Frontal cortex (tissue), 4 donors: ENCODE results near the gene SUPT7L. TPM values are rescaled to one million over a fixed set of nuclear protein-coding genes. Genes with fewer than 3 reads are reported as not detected.
A peak's percentile ranks its signal among the peaks of the same experiment; 100 is the strongest.
"Not testable (repeated sequence)": the region's sequence is repeated elsewhere in the genome, so short reads cannot be mapped to it uniquely, and the experiment has no call there.

Experiments
- DNase-seq, 2 donors: peaks; one replicate each; pipeline ENCODE4 v3.0.0; 2012; ENCODE audit warnings: low spot score in 2 of 2
- FAIRE-seq: peaks from 2 replicates; lab custom pipeline; 2012; peaks lifted over from hg19 to GRCh38; lab: Jason Lieb, UNC
- total RNA-seq: library from RNA; depleted of rRNA; stranded (reverse); fragments of >200 nt; gene quantifications from one replicate; pipeline ENCODE4 v1.2.3, GENCODE V29; 2014
- donor health status: control.
- donor health status: control.
- donor health status: control.

Gene SUPT7L
- total RNA-seq, 1 donor from 2014 or later: 24.5 TPM

DNA sequence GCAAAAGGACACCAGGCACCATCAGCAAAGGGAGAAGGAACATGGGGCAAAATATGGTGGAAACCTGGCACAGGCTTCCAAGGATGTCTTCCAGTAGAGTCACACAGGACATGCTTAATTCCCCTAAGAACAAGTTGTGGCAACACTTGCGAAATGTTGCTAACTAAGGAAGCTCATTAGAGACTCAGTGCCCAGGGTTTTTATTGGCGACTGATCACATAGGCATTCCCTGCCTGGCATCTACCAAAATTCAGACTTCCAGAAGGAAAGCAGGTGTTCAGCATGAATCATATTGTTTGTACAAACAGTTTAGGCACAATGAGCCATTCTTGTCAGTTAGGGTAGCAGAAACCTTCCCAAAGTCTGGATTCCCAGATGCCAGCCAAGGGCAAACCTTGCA lies 26.0 kb upstream of the SUPT7L start:
- FAIRE-seq: no peak
- no peak for DNase-seq

- no peak for FAIRE-seq
- DNase-seq: no peak
Measured at GRCh38 chr2:27687232-27687631, 23.8 kb upstream of the SUPT7L start.

DNA sequence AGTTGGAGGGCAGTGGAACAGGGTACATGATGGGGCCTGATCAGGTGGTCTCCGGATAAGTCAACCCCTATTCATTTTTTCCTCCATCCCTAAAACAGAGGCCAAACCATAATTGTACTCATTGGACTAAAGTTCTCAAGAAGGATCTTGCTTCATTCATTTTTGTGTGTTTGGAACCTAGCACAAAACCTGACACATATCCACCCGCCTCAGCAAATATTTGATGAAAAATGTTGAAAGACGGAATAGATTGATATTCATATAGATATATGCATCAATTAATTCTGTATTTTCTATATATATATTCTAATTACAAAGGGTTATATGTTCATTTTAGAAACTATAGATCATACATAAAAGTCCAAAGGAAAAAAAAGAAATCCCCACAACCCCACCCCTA lies 22.2 kb upstream of the SUPT7L start:
- FAIRE-seq: no peak

DNA sequence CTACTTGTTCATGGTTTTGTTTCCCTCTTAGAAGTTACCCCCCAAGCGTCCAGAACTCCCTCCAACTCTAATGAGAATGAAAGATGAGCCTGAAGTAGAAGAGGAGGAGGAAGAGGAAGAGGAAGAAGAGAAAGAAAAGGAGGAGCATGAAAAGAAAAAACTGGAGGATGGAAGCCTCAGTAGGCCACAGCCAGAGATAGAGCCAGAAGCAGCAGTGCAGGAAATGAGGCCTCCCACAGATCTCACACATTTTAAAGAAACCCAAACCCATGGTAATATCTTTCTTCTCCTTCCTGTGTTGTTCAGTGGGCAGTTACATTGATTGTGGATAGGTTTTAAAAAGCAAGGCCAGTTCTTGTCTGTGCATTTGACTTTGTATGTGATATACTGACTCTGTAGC lies 21.6 kb upstream of the SUPT7L start:
- not testable (repeated sequence) for DNase-seq, FAIRE-seq

More for the DNA sequence above, 22.2 kb upstream of the SUPT7L start:
- DNase-seq: no peak

DNA sequence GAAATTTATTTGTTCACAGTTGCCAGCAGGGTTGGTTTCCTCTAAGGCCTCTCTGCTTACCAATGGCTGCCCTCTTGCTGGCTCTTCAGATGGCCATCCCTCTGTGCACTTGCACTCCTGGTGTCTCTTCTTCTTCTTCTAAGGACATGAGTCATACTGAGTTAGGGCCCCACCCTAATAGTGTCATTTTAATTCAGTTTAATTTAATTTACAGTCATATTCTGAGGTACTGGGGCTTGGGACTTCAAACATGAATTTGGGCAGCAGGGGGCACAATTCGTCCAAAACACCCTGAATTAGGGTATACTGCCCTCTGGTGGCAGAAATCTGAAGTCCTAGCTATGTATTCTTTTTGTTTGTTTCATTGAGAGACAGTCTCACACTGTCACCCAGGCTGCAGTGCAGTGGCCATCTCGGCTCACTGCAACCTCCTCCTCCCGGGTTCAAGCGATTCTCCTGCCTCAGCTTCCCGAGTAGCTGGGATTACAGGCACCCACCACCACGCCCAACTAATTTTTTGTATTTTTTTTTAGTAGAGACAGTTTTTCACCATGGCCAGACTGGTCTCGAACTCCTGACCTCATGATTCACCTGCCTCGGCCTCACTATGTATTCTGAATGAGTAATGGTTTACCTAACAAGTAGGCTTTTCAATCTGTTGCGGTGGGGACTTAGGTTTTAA lies 20.1 kb upstream of the SUPT7L start:
- peak in 1 of 2 donors; percentile 46 for DNase-seq
- FAIRE-seq: no peak

DNA sequence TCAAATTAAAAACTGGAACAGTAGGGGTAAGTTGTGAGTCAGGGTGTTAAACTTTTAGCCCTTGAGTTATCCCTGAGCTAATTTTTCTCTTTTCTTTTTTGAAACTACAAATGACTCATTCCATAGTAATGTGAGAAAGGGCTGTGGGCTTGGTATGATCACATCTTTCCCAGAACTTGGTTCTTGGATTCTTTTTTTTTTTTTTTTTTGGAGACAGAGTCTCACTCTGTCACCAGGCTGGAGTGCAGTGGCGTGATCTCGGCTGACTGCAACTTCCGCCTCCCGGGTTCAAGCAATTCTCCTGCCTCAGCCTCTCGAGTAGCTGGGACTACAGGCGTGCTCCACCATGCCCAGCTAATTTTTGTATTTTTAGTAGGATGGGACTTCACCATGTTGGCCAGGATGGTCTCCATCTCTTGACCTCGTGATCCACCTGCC lies 18.9 kb upstream of the SUPT7L start:
- DNase-seq, FAIRE-seq: not testable (repeated sequence)

DNA sequence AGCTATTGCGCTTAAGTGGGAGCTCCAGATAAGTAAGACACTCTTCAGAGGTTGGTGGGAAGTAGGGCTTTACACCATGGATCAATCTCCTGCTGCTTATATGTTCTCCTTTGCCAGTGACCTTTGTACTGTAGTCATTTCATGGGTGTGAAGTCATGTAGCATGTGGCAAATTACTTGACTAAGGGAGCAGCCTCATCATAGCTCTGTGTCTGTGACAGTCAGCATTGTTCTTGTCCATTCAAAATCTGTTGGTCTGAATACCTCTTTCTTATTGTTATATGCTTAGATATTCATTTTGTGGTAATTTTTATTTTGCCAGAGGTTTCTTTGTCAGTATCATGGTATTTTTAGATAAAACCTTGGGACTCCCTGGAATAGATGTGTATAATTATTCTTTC lies 18.4 kb upstream of the SUPT7L start:
- FAIRE-seq: no peak
- DNase-seq: no peak

GRCh38 chr2:27680571-27680970 lies 17.2 kb upstream of the SUPT7L start:
- FAIRE-seq: no peak
- DNase-seq: no peak

- no peak for FAIRE-seq
Measured at GRCh38 chr2:27672723-27673486, 9.5 kb upstream of the SUPT7L start.

DNA sequence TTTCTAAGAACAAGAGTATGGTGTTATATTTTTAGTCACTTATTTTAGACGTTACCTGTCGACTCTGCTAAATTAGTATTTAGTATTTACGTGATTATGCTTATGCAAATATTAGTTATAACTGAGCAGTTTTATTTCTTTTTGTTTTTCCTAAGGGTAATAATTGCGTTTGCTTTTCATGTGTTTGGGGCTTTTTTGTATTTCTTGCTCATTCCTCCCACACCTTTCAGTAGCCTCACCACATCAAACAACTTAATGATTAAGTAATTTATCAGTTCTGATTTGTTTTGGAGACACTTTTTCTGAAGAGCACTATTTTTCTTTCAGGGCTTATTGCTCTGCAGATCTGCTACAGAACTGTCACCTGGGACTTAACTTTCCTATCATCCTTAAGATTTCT lies 7.8 kb upstream of the SUPT7L start:
- DNase-seq (no peak), FAIRE-seq (no peak)

More at GRCh38 chr2:27672723-27673486, 9.5 kb upstream of the SUPT7L start:
- DNase-seq: no peak

DNA sequence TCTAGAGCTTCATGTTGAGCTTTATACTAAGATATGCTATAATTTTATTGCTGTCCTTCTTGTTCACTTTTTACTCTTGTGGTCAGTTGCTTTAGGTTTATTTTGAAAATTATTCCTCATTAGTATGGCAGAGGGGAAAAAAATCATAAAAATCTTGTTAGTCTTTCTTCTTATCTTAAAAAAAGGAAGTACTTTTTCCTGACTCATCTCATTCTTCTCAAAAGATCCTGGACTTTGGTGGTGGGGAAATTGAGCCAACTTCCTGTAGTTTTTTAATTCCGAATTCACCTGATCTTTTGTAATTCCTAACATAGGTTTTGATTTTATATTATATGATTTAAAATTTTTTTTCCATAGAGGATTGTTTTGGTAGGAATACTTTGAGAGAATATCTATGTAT lies 4.0 kb upstream of the SUPT7L start:
- DNase-seq: no peak
- no peak for FAIRE-seq

DNA sequence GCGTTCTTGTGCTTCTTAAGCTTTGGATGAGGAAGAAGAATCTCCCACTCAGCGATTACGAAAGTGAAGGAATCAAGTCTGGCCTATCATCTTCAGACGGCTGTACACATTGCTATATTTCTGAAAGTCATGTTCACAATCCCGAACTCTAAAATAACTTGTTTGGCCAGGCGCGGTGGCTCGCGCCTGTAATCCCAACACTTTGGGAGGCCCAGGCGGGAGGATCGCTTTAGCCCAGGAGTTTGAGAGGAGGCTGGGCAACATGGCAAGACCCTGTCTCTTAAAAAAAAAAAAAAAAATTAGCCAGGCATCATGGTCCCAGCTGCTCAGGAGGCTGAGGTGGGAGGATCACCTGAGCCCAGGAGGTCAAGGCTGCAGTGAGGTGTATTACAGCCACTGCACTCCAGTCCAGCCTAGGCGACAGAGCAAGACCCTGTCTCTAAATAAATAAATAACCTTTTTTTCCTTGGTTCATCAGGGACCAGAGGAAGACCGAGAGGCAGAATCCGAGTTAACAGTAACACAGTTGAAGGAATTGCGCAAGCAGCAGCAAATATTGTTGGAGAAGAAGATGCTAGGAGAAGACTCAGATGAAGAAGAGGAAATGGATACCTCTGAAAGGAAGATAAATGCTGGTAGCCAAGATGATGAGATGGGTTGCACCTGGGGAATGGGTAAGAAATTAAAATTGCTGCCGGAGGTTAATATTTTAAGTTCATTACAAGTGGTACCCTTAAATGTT lies 1.4 kb upstream of the SUPT7L start:
- FAIRE-seq (no peak), DNase-seq (no peak)

DNA sequence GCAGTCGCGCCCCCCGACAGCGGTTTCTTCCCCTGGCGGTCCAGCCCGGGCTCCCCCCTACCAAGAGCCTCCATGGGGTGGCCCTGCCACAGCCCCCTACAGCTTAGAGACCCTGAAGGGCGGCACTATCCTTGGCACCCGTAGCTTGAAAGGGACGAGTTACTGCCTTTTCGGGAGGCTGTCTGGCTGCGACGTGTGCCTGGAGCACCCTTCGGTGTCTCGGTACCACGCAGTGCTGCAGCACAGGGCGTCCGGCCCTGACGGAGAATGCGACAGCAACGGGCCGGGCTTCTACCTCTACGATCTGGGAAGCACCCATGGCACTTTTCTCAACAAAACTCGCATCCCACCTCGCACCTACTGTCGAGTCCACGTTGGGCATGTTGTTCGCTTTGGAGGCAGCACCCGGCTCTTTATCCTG lies 750 bp upstream of the SUPT7L start:
- DNase-seq: no peak
- no peak for FAIRE-seq

GRCh38 chr2:27661371-27661770 lies 2.0 kb downstream of the SUPT7L start:
- FAIRE-seq (no peak), DNase-seq (no peak)

DNA sequence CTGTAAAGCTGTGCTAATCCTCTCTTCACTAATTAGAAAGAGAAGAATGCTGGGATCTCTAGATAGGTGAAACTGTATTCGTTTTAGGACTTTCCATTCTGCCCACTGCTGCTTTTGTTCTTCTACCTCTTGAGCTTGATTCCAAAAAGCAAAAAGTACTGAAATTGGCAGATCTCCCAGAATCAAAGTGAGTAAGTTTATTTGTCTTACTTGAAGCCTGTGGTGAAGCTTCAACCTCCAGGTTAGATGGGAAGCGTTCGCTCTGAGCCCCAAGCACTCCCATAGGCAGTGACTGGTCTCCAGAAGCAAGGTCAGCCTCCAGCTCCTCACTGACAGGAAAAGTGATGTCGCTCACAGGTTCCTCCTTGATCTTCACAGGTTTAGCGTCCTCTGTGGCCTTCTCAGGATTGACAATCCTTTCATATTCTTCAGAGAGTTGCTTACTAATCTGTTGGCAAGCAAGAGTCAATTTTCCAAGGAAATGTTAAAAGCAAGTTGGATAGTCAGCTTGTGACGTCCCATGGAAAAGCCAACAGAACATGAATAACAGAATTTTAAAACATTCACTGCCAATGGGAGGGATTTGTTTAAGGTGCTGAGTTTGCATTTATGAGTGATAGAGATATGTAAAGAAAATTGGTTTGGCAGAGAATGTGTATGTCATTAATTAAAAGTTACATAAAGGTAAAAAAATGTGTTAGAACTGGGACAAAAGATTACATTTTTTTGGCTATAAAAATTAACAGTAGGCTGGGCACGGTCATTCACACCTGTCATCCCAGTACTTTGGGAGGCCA lies 8.1 kb downstream of the SUPT7L start:
- no peak for FAIRE-seq
- DNase-seq: no peak

- FAIRE-seq (no peak), DNase-seq (no peak)
Measured at GRCh38 chr2:27653397-27653796, 10.0 kb downstream of the SUPT7L start.

DNA sequence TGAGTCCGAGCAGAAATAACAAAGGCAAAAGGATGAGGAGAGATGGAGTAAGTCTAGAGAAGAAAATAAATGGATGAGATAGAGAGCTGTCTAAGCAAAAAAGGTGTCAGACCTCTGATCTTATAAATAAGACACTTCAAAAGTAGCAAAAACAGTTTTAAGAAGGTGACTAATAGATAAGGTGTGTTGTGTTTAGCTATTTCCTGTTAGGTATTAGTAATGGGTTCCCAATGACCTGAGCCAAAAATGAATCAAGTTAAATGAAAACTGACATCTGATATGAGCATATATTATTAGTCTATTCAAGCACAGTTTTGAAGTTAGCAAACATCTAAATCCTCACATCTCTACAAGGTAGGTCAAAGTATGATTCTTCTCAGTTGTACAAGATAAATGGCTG lies 10.6 kb downstream of the SUPT7L start:
- FAIRE-seq (no peak), DNase-seq (no peak)

DNA sequence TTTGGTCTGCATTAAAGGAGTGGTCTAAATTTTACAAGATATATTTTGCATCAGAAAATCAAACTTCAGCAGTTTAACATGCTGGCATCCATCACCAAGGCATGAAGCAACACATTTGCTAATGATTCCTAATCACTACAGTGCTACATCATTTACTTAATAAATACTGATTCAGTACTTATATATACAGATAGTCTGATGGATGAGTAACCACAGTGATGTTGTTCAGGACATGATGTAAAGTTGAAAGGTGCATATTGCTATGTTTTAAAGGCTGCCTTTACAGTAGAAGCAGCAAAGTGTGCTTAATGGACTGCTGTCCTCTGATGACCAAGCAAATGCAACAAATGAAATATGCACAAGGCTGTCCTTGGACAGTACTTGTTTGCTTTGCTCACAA lies 11.1 kb downstream of the SUPT7L start:
- DNase-seq: no peak

GRCh38 chr2:27651056-27651455 lies 12.4 kb downstream of the SUPT7L start:
- no peak for DNase-seq
- no peak for FAIRE-seq

More for the DNA sequence above, 11.1 kb downstream of the SUPT7L start:
- no peak for FAIRE-seq

DNA sequence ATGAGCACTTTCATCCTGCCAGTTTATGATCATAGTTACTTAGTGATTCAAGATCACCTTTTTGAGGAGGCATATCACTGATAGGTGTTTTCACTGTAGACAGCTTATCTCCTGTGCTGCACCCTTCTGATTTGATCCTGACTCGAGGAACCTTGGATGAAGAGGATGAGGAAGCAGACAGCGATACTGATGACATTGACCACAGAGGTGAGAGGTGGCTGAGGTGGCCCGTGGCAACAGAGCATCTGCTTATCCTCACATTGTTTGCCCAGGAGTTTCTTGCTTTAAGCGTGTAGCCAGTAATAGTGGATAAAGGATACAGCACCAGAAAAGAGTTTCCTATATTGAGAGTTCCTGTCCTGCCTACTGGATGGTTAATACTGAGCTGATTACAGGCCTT lies 15.7 kb downstream of the SUPT7L start:
- DNase-seq (no peak), FAIRE-seq (no peak)
